HCT116 (cell line): ENCODE measurements around the gene TPRX1. TPM values are rescaled to one million over a fixed set of nuclear protein-coding genes. Genes with fewer than 3 reads are reported as not detected.

Experiments used
- ATAC-seq: fragments of 200-7000 bp; cut with Tn5 transposase; 2 replicates; pipeline ENCODE4 v1.9.1; 2020; ENCODE audit warnings: mild to moderate bottlenecking, moderate library complexity
- BruUV-seq: library from RNA; stranded (reverse); fragments of 400-500 nt; replicated peaks from 2 replicates; lab custom pipeline; 2021; lab: Mats Ljungman, UMichigan
- CTCF ChIA-PET: fragments of 300-600 bp; sonication (Branson Sonifier 250); formaldehyde crosslinking; loops from one replicate; lab custom pipeline; 2021; ENCODE audit warnings: antibody characterized with exemption; lab: Charles Lee
- POLR2A ChIA-PET: fragments of 300-600, 350-600 bp; sonication (Branson Sonifier 250); formaldehyde crosslinking; loops from one replicate; lab custom pipeline; 2021; ENCODE audit warnings: antibody characterized with exemption; lab: Charles Lee
- RAD21 ChIA-PET, 2 experiments: fragments of 300-600 bp; sonication (Branson Sonifier 250); formaldehyde crosslinking; loops; one replicate each; lab custom pipeline; 2023; ENCODE audit warnings: low total read pairs in 2 of 2; ENCODE audit not compliant: uncharacterized antibody in 2 of 2, unreplicated experiment in 2 of 2, low non-redundant PET in 1 of 2; lab: Charles Lee
- DNase-seq: peaks from one replicate; pipeline ENCODE4 v3.0.0-alpha.2; 2010; ENCODE audit warnings: low read depth, low spot score
- H2AFZ ChIP-seq: fragments of 200-600 bp; shearing (Covaris generic), sonication (generic); 2 replicates; pipeline ENCODE4 v1.6.1; 2017; ENCODE audit warnings: low read depth, mixed run types, mixed read lengths, antibody characterized with exemption, low read length; ENCODE audit not compliant: poor library complexity, severe bottlenecking
- H3K27ac ChIP-seq: 2 replicates; pipeline ENCODE4 v1.5.1; 2012; ENCODE audit warnings: low read depth, low read length
- H3K27me3 ChIP-seq: fragments of 200-600 bp; sonication (generic); 2 replicates; pipeline ENCODE4 v1.6.1; 2016; ENCODE audit warnings: mixed run types, low read length, mixed read lengths; ENCODE audit not compliant: insufficient read depth
- H3K36me3 ChIP-seq, 2 experiments: fragments of 200-500 bp in 1 of 2; fragments of 200-600 bp in 1 of 2; sonication (Bioruptor generic) in 1 of 2; sonication (generic) in 1 of 2; 2 replicates each; pipeline versions ENCODE4 v1.5.1 to v1.6.1; 2014 to 2016; ENCODE audit warnings: low read length in 2 of 2, inconsistent platforms in 1 of 2, mixed read lengths in 1 of 2, mixed run types in 1 of 2; ENCODE audit not compliant: insufficient read depth in 2 of 2, control insufficient read depth in 1 of 2
- H3K4me1 ChIP-seq, 2 experiments: fragments of 200-600 bp in 1 of 2; sonication (generic) in 1 of 2; 2 replicates each; pipeline versions ENCODE4 v1.5.1 to v1.6.1; 2012 to 2017; ENCODE audit warnings: low read length in 2 of 2, inconsistent platforms in 1 of 2, mild to moderate bottlenecking in 1 of 2, mixed read lengths in 1 of 2, mixed run types in 1 of 2, moderate library complexity in 1 of 2; ENCODE audit not compliant: insufficient read depth in 2 of 2, control insufficient read depth in 1 of 2
- H3K4me2 ChIP-seq: fragments of 200-600 bp; sonication (generic); 2 replicates; pipeline ENCODE4 v1.6.1; 2017; ENCODE audit warnings: mixed run types, low read length, mixed read lengths
- H3K4me3 ChIP-seq, 2 experiments: fragments of 200-600 bp in 1 of 2; sonication (generic) in 1 of 2; replicated peaks in 1 of 2; 2 replicates each; pipeline ENCODE4 v1.5.1; 2011 to 2016; ENCODE audit warnings: low read length in 2 of 2, control low read depth in 1 of 2, low read depth in 1 of 2, mild to moderate bottlenecking in 1 of 2, mixed read lengths in 1 of 2, mixed run types in 1 of 2
- H3K79me2 ChIP-seq: fragments of 200-600 bp; sonication (generic); 2 replicates; pipeline ENCODE4 v1.6.1; 2017; ENCODE audit warnings: mild to moderate bottlenecking, mixed run types, low read length, moderate library complexity, mixed read lengths; ENCODE audit not compliant: insufficient read depth
- H3K9ac ChIP-seq: fragments of 200-600 bp; sonication (generic); 2 replicates; pipeline ENCODE4 v1.6.1; 2016; ENCODE audit warnings: low read length, mixed read lengths
- H3K9me2 ChIP-seq: fragments of 200-600 bp; sonication (generic), shearing (Covaris generic); 2 replicates; pipeline ENCODE4 v1.6.1; 2017; ENCODE audit warnings: mixed run types, mild to moderate bottlenecking, moderate library complexity; ENCODE audit not compliant: insufficient read depth
- H3K9me3 ChIP-seq, 2 experiments: fragments of 200-500 bp in 1 of 2; fragments of 200-600 bp in 1 of 2; sonication (Bioruptor generic) in 1 of 2; sonication (generic) in 1 of 2; 2 replicates each; pipeline ENCODE4 v1.6.1; 2014 to 2017; ENCODE audit warnings: low read length in 2 of 2, mixed read lengths in 2 of 2, inconsistent platforms in 1 of 2, low read depth in 1 of 2, mild to moderate bottlenecking in 1 of 2, mixed run types in 1 of 2, moderate library complexity in 1 of 2; ENCODE audit not compliant: control insufficient read depth in 1 of 2, insufficient read depth in 1 of 2
- H4K20me1 ChIP-seq: fragments of 200-600 bp; sonication (generic), shearing (Covaris generic); 2 replicates; pipeline ENCODE4 v1.6.1; 2017; ENCODE audit warnings: mixed run types, mild to moderate bottlenecking, moderate library complexity; ENCODE audit not compliant: insufficient read depth
- CBX3 ChIP-seq: IDR thresholded peaks from 2 replicates; pipeline ENCODE4 v1.6.1; 2012; ENCODE audit warnings: low read depth
- CEBPB ChIP-seq: IDR thresholded peaks from 2 replicates; pipeline ENCODE4 v1.6.1; 2012; ENCODE audit warnings: low read depth
- CTCF ChIP-seq, 3 experiments: fragments of 200-600 bp in 1 of 3; sonication (generic) in 1 of 3; IDR thresholded peaks in 2 of 3; conservative IDR thresholded peaks in 1 of 3; 2 replicates each; pipeline ENCODE4 v1.5.1; 2012 to 2017; ENCODE audit warnings: low read depth in 2 of 3, low read length in 2 of 3, antibody characterized with exemption in 1 of 3, borderline replicate concordance in 1 of 3, control low read depth in 1 of 3, mild to moderate bottlenecking in 1 of 3, mixed read lengths in 1 of 3, mixed run types in 1 of 3, moderate library complexity in 1 of 3; ENCODE audit not compliant: insufficient read depth in 1 of 3
- EGR1 ChIP-seq: IDR thresholded peaks from 2 replicates; pipeline ENCODE4 v1.6.1; 2012; ENCODE audit warnings: low read depth
- EZH2 ChIP-seq: fragments of 200-600 bp; sonication (generic); IDR thresholded peaks from 2 replicates; pipeline ENCODE4 v1.6.1; 2017; ENCODE audit warnings: antibody characterized with exemption, mixed run types
- EZH2phosphoT487 ChIP-seq: fragments of 200-600 bp; IDR thresholded peaks from 2 replicates; pipeline ENCODE4 v1.6.1; 2018; ENCODE audit warnings: antibody characterized with exemption, borderline replicate concordance
- JUND ChIP-seq: IDR thresholded peaks from 2 replicates; pipeline ENCODE4 v1.6.1; 2012
- POLR2A ChIP-seq: IDR thresholded peaks from 2 replicates; pipeline ENCODE4 v1.7.0; 2011; ENCODE audit warnings: borderline replicate concordance; ENCODE audit not compliant: insufficient read depth, insufficient read length; ENCODE audit errors: extremely low read depth
- POLR2AphosphoS5 ChIP-seq: IDR thresholded peaks from 2 replicates; pipeline ENCODE4 v1.6.1; 2011; ENCODE audit warnings: mild to moderate bottlenecking, low read depth, low read length, moderate library complexity
- REST ChIP-seq: IDR thresholded peaks from 2 replicates; pipeline ENCODE4 v1.6.1; 2012; ENCODE audit warnings: low read depth
- SIN3A ChIP-seq: IDR thresholded peaks from 2 replicates; pipeline ENCODE4 v1.6.1; 2012; ENCODE audit warnings: low read depth
- SP1 ChIP-seq: IDR thresholded peaks from 2 replicates; pipeline ENCODE4 v1.6.1; 2012; ENCODE audit warnings: low read depth
- SRF ChIP-seq: IDR thresholded peaks from 2 replicates; pipeline ENCODE4 v1.6.1; 2012; ENCODE audit warnings: low read depth
- TCF7L2 ChIP-seq: IDR thresholded peaks from 2 replicates; pipeline ENCODE4 v1.7.0; 2011; ENCODE audit warnings: borderline replicate concordance, inconsistent platforms; ENCODE audit not compliant: insufficient read depth, insufficient read length; ENCODE audit errors: extremely low read depth
- YY1 ChIP-seq: IDR thresholded peaks from 2 replicates; pipeline ENCODE4 v1.6.1; 2011; ENCODE audit warnings: low read length, low read depth, moderate library complexity, mild to moderate bottlenecking; ENCODE audit not compliant: insufficient replicate concordance; ENCODE audit errors: extremely low read depth
- ZFX ChIP-seq: fragments of 450-650 bp; IDR thresholded peaks from 2 replicates; pipeline ENCODE4 v1.6.1; 2017
- ZNF274 ChIP-seq: fragments of 200-500 bp; sonication (Bioruptor generic); IDR thresholded peaks from 2 replicates; pipeline ENCODE4 v1.6.1; 2014; ENCODE audit warnings: mild to moderate bottlenecking, low read depth, low read length, inconsistent platforms
- intact Hi-C: fragments of 100-400 bp; cut with micrococcal nuclease; formaldehyde crosslinking; loops from 2 replicates; pipeline ENCODE4 v1.10.0; 2022
- total RNA-seq: library from RNA; stranded (reverse); gene quantifications from one replicate; pipeline ENCODE4 v1.2.1, GENCODE V29; 2021; ENCODE audit not compliant: unreplicated experiment

Gene TPRX1
- total RNA-seq, 1 experiment from 2014 or later = not detected

GRCh38 chr19:47762615-47763308, 41.6 kb downstream of the TPRX1 start:
- peaks cover 6% of the 10 kb centered on the region; the same call in 1 of the 2 replicates for H4K20me1 ChIP-seq
- H3K9ac ChIP-seq = no peak overlapping the region
- DNase-seq = no peak
- ATAC-seq = no peak
- H2AFZ ChIP-seq = no peak overlapping the region
- H3K4me2 ChIP-seq = no peak overlapping the region
- ChIA-PET POLR2A (no interaction called here), CTCF (no interaction called here)
- peaks cover 2 to 10% of the 10 kb centered on the region in 2 experiments; a peak in 3 of 4 replicates for H3K36me3 ChIP-seq
- no peaks in the 10 kb centered on the region for H3K9me3 ChIP-seq
- intact Hi-C loops = no loop called here
- H3K79me2 ChIP-seq = no peaks in the 10 kb centered on the region
- BruUV-seq = no TSS peak
- peaks cover 0 to 7% of the 10 kb centered on the region in 2 experiments; a peak in 1 of 4 replicates for H3K4me1 ChIP-seq
- H3K9me2 ChIP-seq = no peaks in the 10 kb centered on the region
- no peak overlapping the region for H3K27ac ChIP-seq
- no peak for TF ChIP-seq EGR1
- TF ChIP-seq REST = no peak
- no peak for TF ChIP-seq POLR2AphosphoS5
- TF ChIP-seq ZNF274 = no peak
- no peak for TF ChIP-seq JUND
- TF ChIP-seq YY1 = no peak
- no peak for TF ChIP-seq EZH2phosphoT487
- TF ChIP-seq EZH2 = no peak
- no peak for TF ChIP-seq TCF7L2
- TF ChIP-seq CTCF (IDR thresholded peaks at IDR 0.05 in 2 of 3, conservative IDR thresholded peaks at IDR 0.05 in 1 of 3; ENCODE audit: borderline replicate concordance in 1 of 3, insufficient read depth in 1 of 3, low read depth in 2 of 3, low read length in 2 of 3) = no peak
- no peak for TF ChIP-seq CBX3
- TF ChIP-seq SIN3A = no peak
- TF ChIP-seq SRF = no peak
- TF ChIP-seq POLR2A = no peak
- TF ChIP-seq SP1 = no peak
- no peak for TF ChIP-seq CEBPB
- no peak for TF ChIP-seq ZFX
- TF ChIP-seq, all 23 proteins: peak for 0
- H3K4me3 ChIP-seq = no peak overlapping the region
- no peaks in the 10 kb centered on the region for H3K27me3 ChIP-seq
- RAD21 ChIA-PET = no interaction called here
